ENCODE data around the gene EHMT2.

GRCh38 chr6:31918069-31918720 lies 20.7 kb upstream of the EHMT2 start:
- TF ChIP-seq CTCF (IDR thresholded peaks at IDR 0.05; ENCODE audit: insufficient read depth, low read depth, low read length) (no peak), EZH2 (IDR thresholded peaks at IDR 0.05; ENCODE audit: insufficient read depth, low read length) (no peak)

Data from astrocyte (in vitro differentiated cells and primary cell).